ENCODE measurements around the gene COG5. TPM values are rescaled to one million over a fixed set of nuclear protein-coding genes. Genes with fewer than 3 reads are reported as not detected.

COG5 gene
- total and polyA plus RNA-seq, 10 donors: 3.6 to 86.6 (median 48.7) TPM

DNA sequence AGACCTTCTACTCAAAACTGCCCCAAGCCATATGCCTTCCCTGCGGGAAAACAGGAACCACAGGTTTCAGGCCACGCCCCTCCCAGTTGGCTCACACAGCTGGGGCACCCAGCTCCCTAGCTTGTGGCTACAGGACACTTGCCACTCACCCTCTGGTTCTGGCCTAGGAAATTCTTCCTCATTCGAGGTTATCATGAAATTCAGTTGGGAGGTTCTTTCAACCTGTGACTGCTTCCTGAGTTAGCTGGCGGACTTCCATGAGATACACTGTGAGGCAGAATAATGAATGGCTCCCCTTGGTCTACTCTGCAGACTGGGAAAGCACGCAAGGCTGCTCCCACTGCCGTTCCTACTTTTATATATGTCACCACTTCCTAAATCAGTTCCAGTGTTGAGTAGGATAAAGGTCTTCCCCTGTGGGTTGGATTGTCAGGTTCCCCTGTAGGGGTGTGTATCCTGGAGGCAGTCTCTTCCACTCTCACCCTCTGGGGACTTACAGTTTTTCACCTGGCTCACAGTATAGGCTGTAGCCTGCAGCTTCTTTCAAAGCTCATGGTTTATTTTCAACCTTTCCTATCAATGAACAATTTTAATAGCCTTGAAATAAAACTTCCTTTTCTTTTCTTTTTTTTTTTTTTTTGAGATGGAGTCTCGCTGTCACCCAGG is 56.9 kb downstream of the COG5 start:
- peak overlapping the region in 1 of 8 donors; percentile 1 for H3K27ac ChIP-seq
- no peaks in the 10 kb centered on the region for H3K27me3 ChIP-seq (replicated peaks in 1 of 7)
- no peak overlapping the region for H3K4me3 ChIP-seq
- peaks cover 0 to 20% (median 0%) of the 10 kb centered on the region in 6 donors for H3K36me3 ChIP-seq
- TF ChIP-seq POLR2A (IDR thresholded peaks at IDR 0.05) (no peak), CTCF (IDR thresholded peaks at IDR 0.05 in 8 of 11, conservative IDR thresholded peaks at IDR 0.05 in 3 of 11) (no peak), POLR2AphosphoS5 (IDR thresholded peaks at IDR 0.05) (no peak)
- DNase-seq: no peak
- no peaks in the 10 kb centered on the region for H3K9me3 ChIP-seq
- intact Hi-C loops (cut with DNase I; ENCODE audit: low total_unique reads): no loop called here
- H3K4me1 ChIP-seq: peaks cover 0 to 10% (median 7%) of the 10 kb centered on the region in 6 donors
- WGBS, 5 donors: 38 to 63% (median 52%) methylated on average over 6 to 7 of the region's 7 CpGs

- Histone ChIP-seq H3K4me3 (no peak overlapping the region), H3K9me3 (no peaks in the 10 kb centered on the region), H3K36me3 (peaks cover 0 to 20% (median 0%) of the 10 kb centered on the region in 6 donors), H3K27ac (peak overlapping the region in 1 of 8 donors; percentile 1), H3K4me1 (peaks cover 0 to 10% (median 7%) of the 10 kb centered on the region in 6 donors), H3K27me3 (replicated peaks in 1 of 7) (no peaks in the 10 kb centered on the region)
- intact Hi-C loops (cut with DNase I; ENCODE audit: low total_unique reads): no loop called here
- no peak for TF ChIP-seq POLR2AphosphoS5 (IDR thresholded peaks at IDR 0.05)
- no peak for TF ChIP-seq CTCF (IDR thresholded peaks at IDR 0.05 in 8 of 11, conservative IDR thresholded peaks at IDR 0.05 in 3 of 11)
- TF ChIP-seq POLR2A (IDR thresholded peaks at IDR 0.05): no peak
- 91 to 98% (median 96%) methylated on average over 2 of the region's 2 CpGs for WGBS, 5 donors
- no peak for DNase-seq
These were observed 57.6 kb downstream of the COG5 start for GRCh38 chr7:107505997-107506673.

- DNase-seq: no peak
- Histone ChIP-seq H3K27me3 (replicated peaks in 1 of 7) (no peaks in the 10 kb centered on the region), H3K27ac (no peak overlapping the region), H3K9me3 (no peaks in the 10 kb centered on the region), H3K36me3 (peaks cover 0 to 20% (median 0%) of the 10 kb centered on the region in 6 donors), H3K4me1 (peaks cover 0 to 10% (median 7%) of the 10 kb centered on the region in 6 donors), H3K4me3 (no peak overlapping the region)
- WGBS, 5 donors: 86 to 100% (median 94%) methylated on average over 1 of the region's 1 CpG; no CpG with 5 or more reads in 1 of the 5 donors
- no peak for TF ChIP-seq POLR2AphosphoS5 (IDR thresholded peaks at IDR 0.05)
- TF ChIP-seq POLR2A (IDR thresholded peaks at IDR 0.05): no peak
- no peak for TF ChIP-seq CTCF (IDR thresholded peaks at IDR 0.05 in 8 of 11, conservative IDR thresholded peaks at IDR 0.05 in 3 of 11)
- intact Hi-C loops (cut with DNase I; ENCODE audit: low total_unique reads): no loop called here
These were observed 58.4 kb downstream of the COG5 start for GRCh38 chr7:107505362-107505761.

- no peak for DNase-seq
- TF ChIP-seq POLR2AphosphoS5 (IDR thresholded peaks at IDR 0.05): no peak
- TF ChIP-seq CTCF (IDR thresholded peaks at IDR 0.05 in 8 of 11, conservative IDR thresholded peaks at IDR 0.05 in 3 of 11): no peak
- TF ChIP-seq POLR2A (IDR thresholded peaks at IDR 0.05): no peak
- peaks cover 0 to 19% (median 0%) of the 10 kb centered on the region in 6 donors for H3K36me3 ChIP-seq
- H3K27me3 ChIP-seq (replicated peaks in 1 of 7): no peaks in the 10 kb centered on the region
- H3K27ac ChIP-seq: no peak overlapping the region
- intact Hi-C loops (cut with DNase I; ENCODE audit: low total_unique reads): no loop called here
- no peak overlapping the region for H3K4me3 ChIP-seq
- H3K4me1 ChIP-seq: peaks cover 0 to 10% (median 7%) of the 10 kb centered on the region in 6 donors
- H3K9me3 ChIP-seq: no peaks in the 10 kb centered on the region
These were observed 60.0 kb downstream of the COG5 start for GRCh38 chr7:107503687-107504086.
